NB4 (cell line): ENCODE data around the gene PNMA6A.

Experiments used
- POLR2A ChIP-seq: IDR thresholded peaks from 2 replicates; pipeline ENCODE4 v1.6.1; 2011; ENCODE audit warnings: mild to moderate bottlenecking; ENCODE audit not compliant: insufficient read length; ENCODE audit errors: extremely low read depth
- TF ChIP-seq, protein P1 (sequence below): IDR thresholded peaks from one replicate; pipeline ENCODE4 v1.5.1; 2012; ENCODE audit warnings: low read depth, low read length

DNA sequence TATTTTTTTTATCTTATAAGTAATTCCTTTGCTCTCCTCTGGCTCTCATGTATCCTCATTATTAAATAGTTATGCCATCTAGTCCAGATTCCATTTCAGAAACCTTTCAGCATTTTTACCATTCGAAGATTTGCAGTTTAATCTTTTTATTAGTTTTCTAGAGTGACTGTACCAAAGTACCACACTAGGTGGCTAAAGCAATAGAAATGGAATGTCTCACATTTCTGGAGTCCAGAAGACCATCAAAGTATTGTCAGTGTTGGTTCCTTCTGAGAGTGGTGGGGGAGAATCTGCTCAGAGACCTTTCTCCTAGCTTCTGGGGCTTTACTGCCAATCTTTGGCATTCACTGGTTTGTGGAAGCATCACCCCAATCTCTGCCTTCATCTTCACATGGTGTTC is 19.7 kb upstream of the PNMA6A start:
- no peak for TF ChIP-seq POLR2A
- TF ChIP-seq, protein P1, sequence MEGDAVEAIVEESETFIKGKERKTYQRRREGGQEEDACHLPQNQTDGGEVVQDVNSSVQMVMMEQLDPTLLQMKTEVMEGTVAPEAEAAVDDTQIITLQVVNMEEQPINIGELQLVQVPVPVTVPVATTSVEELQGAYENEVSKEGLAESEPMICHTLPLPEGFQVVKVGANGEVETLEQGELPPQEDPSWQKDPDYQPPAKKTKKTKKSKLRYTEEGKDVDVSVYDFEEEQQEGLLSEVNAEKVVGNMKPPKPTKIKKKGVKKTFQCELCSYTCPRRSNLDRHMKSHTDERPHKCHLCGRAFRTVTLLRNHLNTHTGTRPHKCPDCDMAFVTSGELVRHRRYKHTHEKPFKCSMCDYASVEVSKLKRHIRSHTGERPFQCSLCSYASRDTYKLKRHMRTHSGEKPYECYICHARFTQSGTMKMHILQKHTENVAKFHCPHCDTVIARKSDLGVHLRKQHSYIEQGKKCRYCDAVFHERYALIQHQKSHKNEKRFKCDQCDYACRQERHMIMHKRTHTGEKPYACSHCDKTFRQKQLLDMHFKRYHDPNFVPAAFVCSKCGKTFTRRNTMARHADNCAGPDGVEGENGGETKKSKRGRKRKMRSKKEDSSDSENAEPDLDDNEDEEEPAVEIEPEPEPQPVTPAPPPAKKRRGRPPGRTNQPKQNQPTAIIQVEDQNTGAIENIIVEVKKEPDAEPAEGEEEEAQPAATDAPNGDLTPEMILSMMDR, result no peak
